Measurements from ENCODE around the gene EID2B. TPM values are rescaled to one million over a fixed set of nuclear protein-coding genes. Genes with fewer than 3 reads are reported as not detected.

Gene EID2B
- total RNA-seq (ENCODE audit: low replicate concordance), result 2.0 and 2.9 TPM in 2 replicates

GRCh38 chr19:39532233-39533002, at the start of gene EID2B:
Gene EID2B (minus strand): TSS chr19:39532852. CDS start chr19:39532802, 50 bp downstream.

GRCh38 chr19:39539518-39540332, 7.1 kb upstream of the EID2B start, which contains the start of gene EID2:
Gene EID2 (minus strand): TSS chr19:39540161. CDS start chr19:39540079, 82 bp downstream.

GRCh38 chr19:39514840-39515550, 17.7 kb downstream of the EID2B start, which contains the start of gene SELENOV:
Gene SELENOV (plus strand): TSS chr19:39515139. CDS start chr19:39515213, 74 bp downstream.

GRCh38 chr19:39498798-39499642, 33.6 kb downstream of the EID2B start, which contains the start of gene DLL3:
Gene DLL3 (plus strand): TSS chr19:39498947. CDS start chr19:39498975, 28 bp downstream.

Other genes with a start within 250 kb of the EID2B start
- not detected in 2 replicates for gene IFNL1, start 236.4 kb downstream of the EID2B start, total RNA-seq (ENCODE audit: low replicate concordance)
- gene LRFN1, start 212.0 kb downstream of the EID2B start, total RNA-seq (ENCODE audit: low replicate concordance), result 0.08 and 0.12 TPM in 2 replicates
- 0.60 and 0.70 TPM in 2 replicates for gene GMFG, start 196.8 kb downstream of the EID2B start, total RNA-seq (ENCODE audit: low replicate concordance)
- gene SAMD4B, start 190.4 kb downstream of the EID2B start, total RNA-seq (ENCODE audit: low replicate concordance), result 22.5 and 38.7 TPM in 2 replicates
- 40.4 and 86.8 TPM in 2 replicates for gene PAF1, start 141.7 kb downstream of the EID2B start, total RNA-seq (ENCODE audit: low replicate concordance)
- gene MED29, start 141.5 kb downstream of the EID2B start, total RNA-seq (ENCODE audit: low replicate concordance), result 9.4 and 11.0 TPM in 2 replicates
- gene ZFP36, start 126.0 kb downstream of the EID2B start, total RNA-seq (ENCODE audit: low replicate concordance), result 0.60 and 3.7 TPM in 2 replicates
- 5.1 and 20.7 TPM in 2 replicates for gene PLEKHG2, start 120.2 kb downstream of the EID2B start, total RNA-seq (ENCODE audit: low replicate concordance)
- gene RPS16, start 96.9 kb downstream of the EID2B start, total RNA-seq (ENCODE audit: low replicate concordance), result 185 and 379 TPM in 2 replicates
- 56.4 and 138 TPM in 2 replicates for gene SUPT5H, start 87.3 kb downstream of the EID2B start, total RNA-seq (ENCODE audit: low replicate concordance)
- gene TIMM50, start 52.0 kb downstream of the EID2B start, total RNA-seq (ENCODE audit: low replicate concordance), result 46.9 and 63.3 TPM in 2 replicates
- 0.08 TPM in 1 of 2 replicates, not detected in the other for gene DLL3, start 33.9 kb downstream of the EID2B start, total RNA-seq (ENCODE audit: low replicate concordance)
- not detected in 2 replicates for gene SELENOV, start 17.7 kb downstream of the EID2B start, total RNA-seq (ENCODE audit: low replicate concordance)
- 3.3 and 13.4 TPM in 2 replicates for gene EID2, start 7.3 kb upstream of the EID2B start, total RNA-seq (ENCODE audit: low replicate concordance)
- not detected in 2 replicates for gene LGALS13, start 69.7 kb upstream of the EID2B start, total RNA-seq (ENCODE audit: low replicate concordance)
- not detected in 2 replicates for gene LGALS16, start 123.1 kb upstream of the EID2B start, total RNA-seq (ENCODE audit: low replicate concordance)
- 0.08 TPM in 1 of 2 replicates, not detected in the other for gene LGALS14, start 171.6 kb upstream of the EID2B start, total RNA-seq (ENCODE audit: low replicate concordance)
- gene CLC, start 205.2 kb upstream of the EID2B start, total RNA-seq (ENCODE audit: low replicate concordance), result not detected in 2 replicates
- gene LEUTX, start 246.0 kb upstream of the EID2B start, total RNA-seq (ENCODE audit: low replicate concordance), result not detected in 2 replicates